Neural progenitor cell (in vitro differentiated cells): ENCODE measurements around the gene EXOSC7. TPM values are rescaled to one million over a fixed set of nuclear protein-coding genes. Genes with fewer than 3 reads are reported as not detected.

Experiments used
- DNase-seq: peaks from one replicate; pipeline ENCODE4 v3.0.0-alpha.2; 2016; ENCODE audit warnings: low spot score
- H2AFZ ChIP-seq: fragments of 200-600 bp; sonication (generic); replicated peaks from 2 replicates; pipeline ENCODE4 v1.6.1; 2016; ENCODE audit warnings: antibody characterized with exemption
- H3F3A ChIP-seq: fragments of 200-600 bp; sonication (generic); 2 replicates; pipeline ENCODE4 v1.6.1; 2016; ENCODE audit warnings: antibody characterized with exemption, low read depth
- H3K27ac ChIP-seq: fragments of 200-600 bp; sonication (generic); 2 replicates; pipeline ENCODE4 v1.5.1; 2016; ENCODE audit warnings: mild to moderate bottlenecking
- H3K27me3 ChIP-seq: fragments of 200-600 bp; sonication (generic); 2 replicates; pipeline ENCODE4 v1.6.1; 2016; ENCODE audit warnings: mild to moderate bottlenecking, moderate library complexity
- H3K36me3 ChIP-seq: fragments of 200-600 bp; sonication (generic); 2 replicates; pipeline ENCODE4 v1.5.1; 2016
- H3K4me1 ChIP-seq: fragments of 200-600 bp; sonication (generic); 2 replicates; pipeline ENCODE4 v1.6.1; 2016; ENCODE audit warnings: mixed run types
- H3K4me2 ChIP-seq: fragments of 200-600 bp; sonication (generic); 2 replicates; pipeline ENCODE4 v1.6.1; 2016
- H3K4me3 ChIP-seq: fragments of 200-600 bp; sonication (generic); 2 replicates; pipeline ENCODE4 v1.5.1; 2016
- H3K79me2 ChIP-seq: fragments of 200-600 bp; sonication (generic); 2 replicates; pipeline ENCODE4 v1.6.1; 2016; ENCODE audit warnings: low read depth
- H3K9ac ChIP-seq: fragments of 200-600 bp; sonication (generic); 2 replicates; pipeline ENCODE4 v1.6.1; 2016
- H3K9me3 ChIP-seq: fragments of 200-600 bp; sonication (generic); 2 replicates; pipeline ENCODE4 v1.5.1; 2016; ENCODE audit warnings: low read depth
- H4K20me1 ChIP-seq: fragments of 200-600 bp; sonication (generic); 2 replicates; pipeline ENCODE4 v1.6.1; 2016; ENCODE audit warnings: low read depth
- H3K27ac Mint-ChIP-seq: 3 replicates; pipeline ENCODE4 v1.8.0; 2021; ENCODE audit warnings: mixed read lengths
- H3K27me3 Mint-ChIP-seq: 2 replicates; pipeline ENCODE4 v1.8.0; 2022; ENCODE audit warnings: low read depth, mild to moderate bottlenecking, inconsistent platforms, moderate library complexity, mixed read lengths; ENCODE audit not compliant: insufficient read depth
- H3K36me3 Mint-ChIP-seq: 3 replicates; pipeline ENCODE4 v1.8.0; 2021; ENCODE audit warnings: mixed read lengths
- H3K4me1 Mint-ChIP-seq: 3 replicates; pipeline ENCODE4 v1.8.0; 2021; ENCODE audit warnings: mixed read lengths
- H3K4me3 Mint-ChIP-seq: 3 replicates; pipeline ENCODE4 v1.8.0; 2021; ENCODE audit warnings: mild to moderate bottlenecking, moderate library complexity, mixed read lengths
- H3K9me3 Mint-ChIP-seq: 3 replicates; pipeline ENCODE4 v1.8.0; 2020; ENCODE audit warnings: mixed read lengths
- EZH2 ChIP-seq: fragments of 200-600 bp; sonication (generic); IDR thresholded peaks from 2 replicates; pipeline ENCODE4 v1.6.1; 2017; ENCODE audit warnings: antibody characterized with exemption, mild to moderate bottlenecking, moderate library complexity
- EZH2phosphoT487 ChIP-seq: fragments of 200-600 bp; sonication (generic); IDR thresholded peaks from 2 replicates; pipeline ENCODE4 v1.6.1; 2017; ENCODE audit warnings: antibody characterized with exemption
- total RNA-seq: library from RNA; depleted of rRNA; stranded (reverse); fragments of >200 nt; gene quantifications from 2 replicates; pipeline ENCODE4 v1.2.3, GENCODE V29; 2015; ENCODE audit warnings: low replicate concordance
- TF ChIP-seq, protein P1 (sequence below): fragments of 200-600 bp; sonication (generic); IDR thresholded peaks from 2 replicates; pipeline ENCODE4 v1.5.1; 2017; ENCODE audit warnings: antibody characterized with exemption, mild to moderate bottlenecking

EXOSC7 gene
- total RNA-seq, 1 donor from 2014 or later: 88.7 TPM

DNA sequence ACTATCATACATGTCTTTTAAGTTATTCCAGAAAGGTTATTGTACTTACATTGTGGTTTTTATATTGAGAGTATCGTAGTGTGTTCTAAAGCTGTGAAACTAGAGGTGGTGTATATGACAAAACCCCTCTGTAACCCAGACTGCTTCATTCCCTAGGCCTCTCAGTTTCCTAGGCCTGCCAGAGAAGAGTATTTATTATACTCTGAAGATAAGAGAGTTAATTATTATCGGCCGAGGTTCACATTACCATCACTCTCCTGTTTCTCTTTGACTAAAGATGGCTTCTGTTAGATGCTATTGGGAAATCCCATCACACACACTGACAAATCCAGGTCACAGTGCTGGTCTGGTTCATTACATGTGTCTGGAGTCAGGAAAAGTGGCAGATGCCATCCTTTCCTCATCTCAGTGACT, 20.5 kb downstream of the EXOSC7 start:
- no peak overlapping the region for H3K4me3 Mint-ChIP-seq

DNA sequence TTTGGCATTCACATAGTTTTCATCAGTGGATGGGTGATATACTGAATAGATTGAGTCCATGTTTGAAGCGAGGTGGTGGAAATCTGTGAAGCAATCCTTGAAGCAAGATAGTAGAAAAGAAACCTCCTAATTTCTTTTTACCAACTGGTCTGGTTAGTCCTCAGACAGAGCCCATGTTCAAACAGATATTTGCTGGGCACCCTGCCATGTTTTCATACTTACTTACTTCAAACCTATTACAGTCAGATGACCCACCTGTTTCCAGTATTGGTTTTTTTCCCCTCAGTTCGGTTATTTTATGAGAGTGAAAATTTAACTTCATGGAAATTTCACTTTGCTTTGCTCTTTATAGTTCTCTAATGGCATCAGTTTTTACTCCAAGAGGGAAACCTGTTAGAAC, 23.7 kb downstream of the EXOSC7 start:
- no peak overlapping the region for H3K27ac Mint-ChIP-seq
- no peaks in the 10 kb centered on the region for H3K27me3 Mint-ChIP-seq
- TF ChIP-seq EZH2phosphoT487: no peak
- TF ChIP-seq, protein P1, sequence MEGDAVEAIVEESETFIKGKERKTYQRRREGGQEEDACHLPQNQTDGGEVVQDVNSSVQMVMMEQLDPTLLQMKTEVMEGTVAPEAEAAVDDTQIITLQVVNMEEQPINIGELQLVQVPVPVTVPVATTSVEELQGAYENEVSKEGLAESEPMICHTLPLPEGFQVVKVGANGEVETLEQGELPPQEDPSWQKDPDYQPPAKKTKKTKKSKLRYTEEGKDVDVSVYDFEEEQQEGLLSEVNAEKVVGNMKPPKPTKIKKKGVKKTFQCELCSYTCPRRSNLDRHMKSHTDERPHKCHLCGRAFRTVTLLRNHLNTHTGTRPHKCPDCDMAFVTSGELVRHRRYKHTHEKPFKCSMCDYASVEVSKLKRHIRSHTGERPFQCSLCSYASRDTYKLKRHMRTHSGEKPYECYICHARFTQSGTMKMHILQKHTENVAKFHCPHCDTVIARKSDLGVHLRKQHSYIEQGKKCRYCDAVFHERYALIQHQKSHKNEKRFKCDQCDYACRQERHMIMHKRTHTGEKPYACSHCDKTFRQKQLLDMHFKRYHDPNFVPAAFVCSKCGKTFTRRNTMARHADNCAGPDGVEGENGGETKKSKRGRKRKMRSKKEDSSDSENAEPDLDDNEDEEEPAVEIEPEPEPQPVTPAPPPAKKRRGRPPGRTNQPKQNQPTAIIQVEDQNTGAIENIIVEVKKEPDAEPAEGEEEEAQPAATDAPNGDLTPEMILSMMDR: no peak
- TF ChIP-seq EZH2: no peak
- no peak overlapping the region for H3K4me3 Mint-ChIP-seq
- H3K4me1 Mint-ChIP-seq: peaks cover 7% of the 10 kb centered on the region
- Histone ChIP-seq H3K9me3 (peaks cover 2% of the 10 kb centered on the region), H3K4me1 (no peaks in the 10 kb centered on the region), H3K36me3 (peaks cover 15% of the 10 kb centered on the region), H3K4me2 (no peak overlapping the region), H3K4me3 (no peak overlapping the region), H3K79me2 (peaks cover 2% of the 10 kb centered on the region), H3K27me3 (no peaks in the 10 kb centered on the region), H2AFZ (no peak overlapping the region), H3F3A (no peaks in the 10 kb centered on the region), H4K20me1 (peaks cover 8% of the 10 kb centered on the region), H3K27ac (no peak overlapping the region), H3K9ac (no peak overlapping the region)
- H3K36me3 Mint-ChIP-seq: peaks cover 34% of the 10 kb centered on the region
- no peak for DNase-seq
- peaks cover 6% of the 10 kb centered on the region for H3K9me3 Mint-ChIP-seq

More for the DNA sequence above, 20.5 kb downstream of the EXOSC7 start:
- Mint-ChIP-seq H3K27ac (no peak overlapping the region), H3K27me3 (no peaks in the 10 kb centered on the region), H3K9me3 (no peaks in the 10 kb centered on the region), H3K4me1 (peaks cover 17% of the 10 kb centered on the region), H3K36me3 (peaks cover 22% of the 10 kb centered on the region)
- Histone ChIP-seq H3K9me3 (no peaks in the 10 kb centered on the region), H3K4me1 (peaks cover 6% of the 10 kb centered on the region), H3K36me3 (peaks cover 5% of the 10 kb centered on the region), H4K20me1 (peaks cover 13% of the 10 kb centered on the region), H3K79me2 (peaks cover 26% of the 10 kb centered on the region), H3K9ac (no peak overlapping the region), H3K27ac (no peak overlapping the region), H3K4me2 (no peak overlapping the region), H3K4me3 (no peak overlapping the region), H2AFZ (no peak overlapping the region), H3F3A (no peaks in the 10 kb centered on the region), H3K27me3 (no peaks in the 10 kb centered on the region)
- DNase-seq: no peak
- no peak for TF ChIP-seq EZH2phosphoT487
- TF ChIP-seq EZH2: no peak
- TF ChIP-seq, protein P1: no peak

DNA sequence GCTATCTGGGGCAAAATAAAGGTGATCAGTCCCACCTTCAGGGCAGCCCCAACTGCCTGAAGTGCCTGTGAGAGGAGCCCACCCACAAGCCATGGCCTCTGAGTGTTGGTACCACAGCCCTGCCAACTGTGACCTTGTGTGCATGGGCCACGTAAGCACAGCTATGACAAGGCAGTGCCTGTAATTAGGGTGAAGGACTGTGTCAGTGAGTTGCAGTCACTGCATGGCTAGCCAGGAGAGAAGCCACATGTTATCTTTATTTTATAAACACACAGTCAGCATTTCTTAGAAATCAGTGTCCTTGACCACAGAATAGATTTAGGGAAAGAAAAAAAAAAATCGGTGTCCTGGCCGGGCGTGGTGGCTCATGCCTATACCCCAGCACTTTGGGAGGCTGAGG, 24.8 kb downstream of the EXOSC7 start:
- no peak overlapping the region for H3K27ac Mint-ChIP-seq
- Histone ChIP-seq H3F3A (no peaks in the 10 kb centered on the region), H3K4me1 (no peaks in the 10 kb centered on the region), H3K4me3 (no peak overlapping the region), H3K27me3 (no peaks in the 10 kb centered on the region), H4K20me1 (peaks cover 5% of the 10 kb centered on the region), H3K4me2 (no peak overlapping the region), H3K27ac (no peak overlapping the region), H3K9me3 (peaks cover 5% of the 10 kb centered on the region), H3K9ac (no peak overlapping the region), H3K36me3 (peaks cover 20% of the 10 kb centered on the region), H3K79me2 (no peaks in the 10 kb centered on the region), H2AFZ (no peak overlapping the region)
- peaks cover 2% of the 10 kb centered on the region for H3K4me1 Mint-ChIP-seq
- no peak for TF ChIP-seq EZH2phosphoT487
- TF ChIP-seq, protein P1: no peak
- TF ChIP-seq EZH2: no peak
- no peak for DNase-seq
- H3K27me3 Mint-ChIP-seq: no peaks in the 10 kb centered on the region
- peaks cover 45% of the 10 kb centered on the region for H3K36me3 Mint-ChIP-seq
- H3K4me3 Mint-ChIP-seq: no peak overlapping the region
- H3K9me3 Mint-ChIP-seq: peaks cover 14% of the 10 kb centered on the region
